Esophagus squamous epithelium (tissue), 4 donors: Measurements from ENCODE around the gene NCBP3.

ENCODE experiments used
- CTCF ChIP-seq, 6 experiments: fragments of 450-650 bp in 4 of 6; fragments of 200-600 bp in 2 of 6; sonication (generic) in 2 of 6; IDR thresholded peaks; one replicate each; pipeline ENCODE4 v1.5.1; 2016 to 2019; ENCODE audit warnings: antibody characterized with exemption in 6 of 6, mild to moderate bottlenecking in 4 of 6, moderate library complexity in 4 of 6
- POLR2A ChIP-seq, 4 donors: fragments of 450-650 bp; IDR thresholded peaks; one replicate each; pipeline ENCODE4 v1.6.1; 2017; ENCODE audit warnings: antibody characterized with exemption in 4 of 4, mild to moderate bottlenecking in 4 of 4, moderate library complexity in 3 of 4

GRCh38 chr17:3802461-3803307 lies 43.4 kb downstream of the NCBP3 start:
- TF ChIP-seq POLR2A (IDR thresholded peaks at IDR 0.05) (no peak), CTCF (IDR thresholded peaks at IDR 0.05) (no peak)
